Loucy (cell line): ENCODE data around the gene PTPN2.
"Not testable (repeated sequence)": the region's sequence is repeated elsewhere in the genome, so short reads cannot be mapped to it uniquely, and the experiment has no call there.

Source experiments
- H2AFZ ChIP-seq: fragments of 200-600 bp; sonication (generic); 2 replicates; pipeline ENCODE4 v1.6.0; 2016; ENCODE audit warnings: antibody characterized with exemption, mild to moderate bottlenecking, low read length, moderate library complexity
- H3F3A ChIP-seq: fragments of 200-600 bp; 2 replicates; pipeline ENCODE4 v1.6.0; 2016; ENCODE audit warnings: antibody characterized with exemption, low read depth, mild to moderate bottlenecking
- H3K27me3 ChIP-seq: fragments of 200-600 bp; sonication (generic); 2 replicates; pipeline ENCODE4 v1.6.1; 2014; ENCODE audit warnings: low read length, mild to moderate bottlenecking; ENCODE audit not compliant: insufficient read depth, poor library complexity, severe bottlenecking
- H3K36me3 ChIP-seq: fragments of 200-600 bp; sonication (generic); 2 replicates; pipeline ENCODE4 v1.6.1; 2016; ENCODE audit warnings: low read length; ENCODE audit not compliant: insufficient read depth
- H3K4me1 ChIP-seq: fragments of 200-600 bp; sonication (generic); 2 replicates; pipeline ENCODE4 v1.5.1; 2014; ENCODE audit warnings: low read length, mild to moderate bottlenecking; ENCODE audit not compliant: insufficient read depth, poor library complexity, severe bottlenecking
- H3K4me2 ChIP-seq: fragments of 200-600 bp; sonication (generic); 2 replicates; pipeline ENCODE4 v1.6.0; 2014; ENCODE audit warnings: antibody characterized with exemption, low read length, low read depth, mild to moderate bottlenecking; ENCODE audit not compliant: poor library complexity, severe bottlenecking
- H3K4me3 ChIP-seq: fragments of 200-600 bp; sonication (generic); 2 replicates; pipeline ENCODE4 v1.5.1; 2014; ENCODE audit warnings: low read length, mild to moderate bottlenecking, mixed read lengths; ENCODE audit not compliant: poor library complexity, severe bottlenecking
- H3K79me2 ChIP-seq: fragments of 200-600 bp; sonication (generic); 2 replicates; pipeline ENCODE4 v1.6.1; 2014; ENCODE audit warnings: low read length; ENCODE audit not compliant: insufficient read depth
- H3K9ac ChIP-seq: fragments of 200-600 bp; sonication (generic); 2 replicates; pipeline ENCODE4 v1.6.0; 2014; ENCODE audit warnings: mild to moderate bottlenecking, low read depth, low read length, moderate library complexity; ENCODE audit not compliant: poor library complexity, severe bottlenecking
- H3K9me2 ChIP-seq: fragments of 200-600 bp; sonication (generic); replicated peaks from 2 replicates; pipeline ENCODE4 v1.6.1; 2016; ENCODE audit warnings: low read depth, low read length, mixed read lengths
- H3K9me3 ChIP-seq: fragments of 200-600 bp; sonication (generic); 2 replicates; pipeline ENCODE4 v1.6.1; 2014; ENCODE audit warnings: mild to moderate bottlenecking, antibody characterized with exemption, low read length, low read depth; ENCODE audit not compliant: insufficient read depth
- H4K20me1 ChIP-seq: fragments of 200-600 bp; sonication (generic); 2 replicates; pipeline ENCODE4 v1.6.0; 2014; ENCODE audit warnings: antibody characterized with exemption, low read length, mild to moderate bottlenecking; ENCODE audit not compliant: insufficient read depth, poor library complexity, severe bottlenecking
- EZH2phosphoT487 ChIP-seq: fragments of 200-600 bp; IDR thresholded peaks from 2 replicates; pipeline ENCODE4 v1.6.1; 2018; ENCODE audit warnings: antibody characterized with exemption, mild to moderate bottlenecking, moderate library complexity, borderline replicate concordance
- TF ChIP-seq, protein P1 (sequence below): fragments of 200-600 bp; sonication (generic); conservative IDR thresholded peaks from 2 replicates; pipeline ENCODE4 v1.5.1; 2014; ENCODE audit warnings: mild to moderate bottlenecking, antibody characterized with exemption, low read length

Gene PTPN2

DNA sequence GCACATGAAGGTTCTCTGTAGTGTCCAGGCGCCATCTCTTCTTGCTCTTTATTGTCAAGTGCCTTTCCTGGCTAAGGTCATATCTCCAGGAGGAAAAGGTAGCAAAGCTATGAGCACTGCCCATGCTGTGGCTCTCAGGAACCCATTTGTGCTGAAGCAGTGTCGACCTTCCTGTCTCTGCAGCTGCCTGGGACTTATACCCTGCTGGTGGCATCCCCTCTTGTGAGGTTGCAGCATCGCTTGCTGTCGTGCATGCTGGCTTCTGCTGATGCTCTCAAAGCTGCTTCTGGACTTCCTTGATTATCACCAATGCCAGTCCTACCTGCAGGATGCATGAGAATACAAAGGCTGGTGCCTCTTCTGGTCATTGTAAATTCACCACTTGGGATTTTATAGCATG, 22.1 kb upstream of the PTPN2 start:
- H3K4me2 ChIP-seq = no peak overlapping the region
- H3K9me3 ChIP-seq = no peaks in the 10 kb centered on the region
- H4K20me1 ChIP-seq = no peaks in the 10 kb centered on the region
- H3K27me3 ChIP-seq = no peaks in the 10 kb centered on the region
- H3K79me2 ChIP-seq = no peaks in the 10 kb centered on the region
- H3F3A ChIP-seq = no peaks in the 10 kb centered on the region
- H3K9ac ChIP-seq = no peak overlapping the region
- no peaks in the 10 kb centered on the region for H3K36me3 ChIP-seq
- H3K9me2 ChIP-seq = no peaks in the 10 kb centered on the region
- H3K4me1 ChIP-seq = no peaks in the 10 kb centered on the region
- no peak overlapping the region for H3K4me3 ChIP-seq
- no peak for TF ChIP-seq EZH2phosphoT487
- TF ChIP-seq, protein P1, sequence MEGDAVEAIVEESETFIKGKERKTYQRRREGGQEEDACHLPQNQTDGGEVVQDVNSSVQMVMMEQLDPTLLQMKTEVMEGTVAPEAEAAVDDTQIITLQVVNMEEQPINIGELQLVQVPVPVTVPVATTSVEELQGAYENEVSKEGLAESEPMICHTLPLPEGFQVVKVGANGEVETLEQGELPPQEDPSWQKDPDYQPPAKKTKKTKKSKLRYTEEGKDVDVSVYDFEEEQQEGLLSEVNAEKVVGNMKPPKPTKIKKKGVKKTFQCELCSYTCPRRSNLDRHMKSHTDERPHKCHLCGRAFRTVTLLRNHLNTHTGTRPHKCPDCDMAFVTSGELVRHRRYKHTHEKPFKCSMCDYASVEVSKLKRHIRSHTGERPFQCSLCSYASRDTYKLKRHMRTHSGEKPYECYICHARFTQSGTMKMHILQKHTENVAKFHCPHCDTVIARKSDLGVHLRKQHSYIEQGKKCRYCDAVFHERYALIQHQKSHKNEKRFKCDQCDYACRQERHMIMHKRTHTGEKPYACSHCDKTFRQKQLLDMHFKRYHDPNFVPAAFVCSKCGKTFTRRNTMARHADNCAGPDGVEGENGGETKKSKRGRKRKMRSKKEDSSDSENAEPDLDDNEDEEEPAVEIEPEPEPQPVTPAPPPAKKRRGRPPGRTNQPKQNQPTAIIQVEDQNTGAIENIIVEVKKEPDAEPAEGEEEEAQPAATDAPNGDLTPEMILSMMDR = no peak
- H2AFZ ChIP-seq = no peak overlapping the region; the same call in 1 of the 2 replicates

DNA sequence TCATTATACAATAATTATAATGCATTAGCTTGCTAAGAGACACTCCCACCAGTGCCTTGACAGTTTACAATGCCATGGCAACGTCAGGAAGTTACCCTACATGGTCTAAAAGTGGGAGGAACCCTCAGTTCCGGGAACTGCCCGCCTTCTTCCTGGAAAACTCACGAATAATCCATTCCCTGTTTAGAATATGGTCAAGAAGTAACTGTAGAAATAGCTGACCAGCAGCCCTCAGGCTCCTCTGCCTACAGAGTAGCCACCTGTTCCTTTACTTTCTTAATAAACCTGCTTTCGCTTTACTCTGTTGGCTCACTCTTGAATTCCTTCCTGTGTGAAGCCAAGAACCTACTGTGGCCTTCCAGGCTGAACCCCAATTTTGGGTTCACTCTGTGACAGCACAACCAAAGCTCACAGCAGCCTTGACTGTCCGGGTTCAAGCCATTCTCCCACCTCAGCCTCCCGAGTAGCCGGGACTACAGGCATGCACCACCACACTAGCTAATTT, 20.0 kb upstream of the PTPN2 start:
- Histone ChIP-seq H3F3A (no peaks in the 10 kb centered on the region), H4K20me1 (no peaks in the 10 kb centered on the region), H3K9me3 (no peaks in the 10 kb centered on the region), H3K9me2 (no peaks in the 10 kb centered on the region), H3K79me2 (no peaks in the 10 kb centered on the region), H2AFZ (peak overlapping the region; percentile 56; the same call in 1 of the 2 replicates), H3K4me3 (no peak overlapping the region), H3K27me3 (no peaks in the 10 kb centered on the region), H3K4me1 (no peaks in the 10 kb centered on the region), H3K9ac (no peak overlapping the region), H3K4me2 (no peak overlapping the region), H3K36me3 (no peaks in the 10 kb centered on the region)
- TF ChIP-seq EZH2phosphoT487 = no peak
- TF ChIP-seq, protein P1 = no peak

DNA sequence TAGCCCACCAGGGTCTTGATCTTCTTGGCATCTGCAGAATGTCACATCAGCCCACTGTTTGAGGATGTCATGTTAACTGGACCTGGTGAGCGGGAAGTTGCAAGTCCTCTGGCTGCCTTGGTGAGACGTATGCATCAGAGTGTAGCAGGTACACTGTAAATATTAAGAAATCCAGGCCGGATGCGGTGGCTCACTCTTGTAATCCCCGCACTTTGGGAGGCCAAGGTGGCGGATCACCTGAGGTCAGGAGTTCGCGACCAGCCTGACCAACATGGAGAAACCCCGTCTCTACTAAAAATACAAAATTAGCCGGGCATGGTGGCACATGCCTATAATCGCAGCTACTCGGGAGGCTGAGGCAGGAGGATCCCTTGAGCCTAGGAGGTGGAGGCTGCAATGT, 17.2 kb upstream of the PTPN2 start:
- H3K4me3 ChIP-seq, H3K9me2 ChIP-seq, H3K4me2 ChIP-seq, H3F3A ChIP-seq, H3K4me1 ChIP-seq, H3K27me3 ChIP-seq, H2AFZ ChIP-seq, H3K9me3 ChIP-seq, H3K9ac ChIP-seq, H3K36me3 ChIP-seq, H4K20me1 ChIP-seq, H3K79me2 ChIP-seq: not testable (repeated sequence)

DNA sequence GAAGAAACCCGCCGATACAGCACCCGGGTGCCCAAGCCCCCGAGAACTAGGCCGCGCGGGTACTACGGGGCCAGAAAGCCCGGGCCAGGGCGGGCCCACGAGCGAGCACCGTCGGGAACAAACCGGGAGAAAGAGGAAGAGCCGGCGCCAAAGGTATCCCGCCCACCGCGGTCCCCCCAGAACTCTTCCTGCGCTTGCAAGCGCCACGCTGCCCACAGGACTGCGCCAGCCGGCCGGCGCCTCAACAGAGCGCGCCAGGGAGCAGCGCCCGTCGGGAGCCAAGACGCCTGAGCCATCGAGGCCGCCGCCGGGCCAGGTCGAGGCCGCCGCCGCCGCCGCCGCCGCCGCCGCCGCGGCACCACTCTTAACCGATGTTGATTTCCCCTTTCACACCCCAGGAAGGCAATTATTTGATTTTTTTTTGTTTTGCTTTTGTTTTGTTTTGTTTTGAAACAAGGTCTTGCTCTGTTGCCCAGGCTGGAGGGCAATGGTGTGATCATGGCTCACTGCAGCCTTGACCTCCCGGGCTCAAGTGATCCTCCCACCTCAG, 12.8 kb upstream of the PTPN2 start:
- H3K9me3 ChIP-seq, H3K4me3 ChIP-seq, H3K9me2 ChIP-seq, H3K4me1 ChIP-seq, H3K9ac ChIP-seq, H2AFZ ChIP-seq, H3K36me3 ChIP-seq, H3K79me2 ChIP-seq, H3F3A ChIP-seq, H3K4me2 ChIP-seq, H3K27me3 ChIP-seq, H4K20me1 ChIP-seq: not testable (repeated sequence)
